Stimulated activated CD8-positive, alpha-beta memory T cell treated with anti-CD3 and anti-CD28 coated beads, Interleukin-7, amount 100 ng/mL, for 1 hour (primary cell): Measurements from ENCODE around the gene STYXL2.

Source experiments
- DNase-seq, 2 donors: peaks; one replicate each; pipeline ENCODE4 v3.0.0-alpha.2; 2020; ENCODE audit warnings: low read depth in 2 of 2

The STYXL2 gene

DNA sequence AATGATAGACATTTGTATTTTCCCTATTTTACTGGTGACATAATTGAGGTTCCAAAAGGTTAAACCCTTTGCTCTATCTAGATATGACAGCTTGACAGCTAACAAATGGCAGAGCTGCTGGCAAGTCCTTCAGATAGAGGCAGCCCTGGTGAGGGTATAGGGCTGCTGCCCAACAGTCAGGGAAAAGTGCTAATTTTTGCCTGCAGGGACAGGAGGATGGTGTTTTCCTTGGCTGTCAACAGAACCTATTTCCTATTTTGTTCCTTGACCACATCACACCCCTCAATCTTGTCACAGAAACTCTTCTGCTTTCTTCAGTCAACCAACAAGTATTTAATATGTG lies 16.0 kb upstream of the STYXL2 start:
- DNase-seq = no peak

DNA sequence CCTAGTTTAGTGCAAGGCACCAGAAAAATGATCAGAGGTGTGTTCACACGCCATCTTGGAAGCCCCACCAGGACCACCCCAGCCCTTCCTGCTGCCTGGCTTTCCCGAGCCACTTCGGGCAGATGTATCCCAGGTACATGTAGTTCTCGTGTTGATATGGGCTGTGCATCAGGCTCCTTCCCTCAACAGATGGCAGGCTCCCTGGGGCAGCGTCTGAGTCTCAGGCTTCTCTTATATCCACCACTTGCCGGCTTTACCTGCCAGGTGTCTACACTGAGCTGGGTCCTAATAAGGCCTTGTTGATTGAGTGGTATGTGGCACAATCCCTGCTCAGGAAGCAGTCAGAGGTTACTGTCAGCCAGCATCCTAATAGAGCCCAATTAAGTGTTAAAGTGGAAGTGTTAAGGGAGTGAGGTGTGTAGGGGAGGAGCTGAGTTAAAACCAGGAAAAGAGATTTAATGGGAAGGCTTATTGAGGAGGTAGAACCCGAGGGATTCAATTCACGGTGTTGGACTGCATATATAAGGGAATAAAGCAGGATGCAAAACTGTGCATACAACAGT lies 12.2 kb upstream of the STYXL2 start:
- DNase-seq = no peak

DNA sequence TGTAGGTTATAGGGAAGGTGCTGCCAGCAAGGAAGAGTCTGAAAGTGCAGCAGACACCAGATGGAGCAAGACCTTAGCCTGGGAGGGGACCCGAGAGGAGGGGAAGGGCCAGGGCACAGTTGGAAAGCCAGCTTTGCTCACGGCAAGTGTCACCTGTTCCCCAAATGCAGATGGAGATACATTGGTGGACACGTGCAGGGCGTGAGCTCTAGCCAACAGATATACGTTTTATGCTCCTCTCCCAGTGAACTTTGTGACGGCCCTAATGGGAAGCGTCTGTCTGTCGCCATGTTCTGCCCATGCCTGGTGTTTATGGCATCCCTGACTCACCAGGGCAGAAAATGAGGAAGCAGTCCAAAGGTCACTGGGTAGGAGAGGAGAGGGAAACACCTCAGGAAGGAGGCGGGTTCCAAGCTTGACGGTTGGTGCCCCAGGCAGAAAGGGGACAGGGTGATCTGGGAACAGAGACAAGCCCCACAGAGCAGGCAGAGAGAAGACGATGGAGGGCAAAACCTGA lies 11.3 kb upstream of the STYXL2 start:
- DNase-seq = no peak

- DNase-seq = no peak
Measured at GRCh38 chr1:167083066-167083665, 10.7 kb upstream of the STYXL2 start.

DNA sequence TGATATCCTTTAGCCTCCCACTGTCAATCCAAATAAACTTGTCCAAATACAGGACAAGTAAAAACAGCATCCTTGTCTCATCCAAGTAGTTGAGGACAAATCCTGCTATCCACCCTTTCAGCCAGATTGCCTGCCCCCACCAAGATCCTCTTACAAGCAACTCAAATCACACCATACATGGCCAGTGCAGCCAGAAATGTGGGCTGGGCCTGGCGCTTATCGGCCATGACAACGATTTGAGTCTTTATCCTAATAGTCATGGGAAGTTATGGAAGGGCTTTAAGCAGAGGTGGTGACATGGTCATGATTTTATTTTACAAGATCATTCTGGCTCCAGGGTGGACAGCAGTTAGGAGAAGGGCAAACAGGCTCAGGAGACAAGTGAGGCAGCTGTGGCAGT lies 10.0 kb upstream of the STYXL2 start:
- no peak for DNase-seq

- DNase-seq = no peak
Measured at GRCh38 chr1:167084757-167085156, 9.1 kb upstream of the STYXL2 start.

- DNase-seq = no peak
Measured at GRCh38 chr1:167086033-167086432, 7.8 kb upstream of the STYXL2 start.

DNA sequence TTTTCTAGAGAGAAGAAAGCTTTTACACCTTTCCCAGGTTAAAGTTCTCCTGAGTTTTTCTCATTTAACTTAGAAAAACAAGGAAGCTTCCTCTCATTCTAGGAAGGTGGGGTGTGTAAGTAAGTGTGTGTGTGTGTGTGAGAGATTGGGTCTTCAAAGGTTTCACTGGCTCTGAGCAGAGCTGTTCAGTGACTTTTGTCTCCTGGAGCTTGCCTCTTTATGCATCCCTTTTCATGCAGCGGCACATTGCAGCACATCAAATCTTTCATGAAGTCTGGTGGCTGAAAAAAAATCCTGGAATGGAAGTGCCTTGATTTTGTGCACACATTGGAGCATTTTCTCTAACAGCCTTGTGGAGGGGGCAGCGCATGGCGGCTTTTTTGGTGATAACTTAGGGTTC lies 7.1 kb upstream of the STYXL2 start:
- no peak for DNase-seq

DNA sequence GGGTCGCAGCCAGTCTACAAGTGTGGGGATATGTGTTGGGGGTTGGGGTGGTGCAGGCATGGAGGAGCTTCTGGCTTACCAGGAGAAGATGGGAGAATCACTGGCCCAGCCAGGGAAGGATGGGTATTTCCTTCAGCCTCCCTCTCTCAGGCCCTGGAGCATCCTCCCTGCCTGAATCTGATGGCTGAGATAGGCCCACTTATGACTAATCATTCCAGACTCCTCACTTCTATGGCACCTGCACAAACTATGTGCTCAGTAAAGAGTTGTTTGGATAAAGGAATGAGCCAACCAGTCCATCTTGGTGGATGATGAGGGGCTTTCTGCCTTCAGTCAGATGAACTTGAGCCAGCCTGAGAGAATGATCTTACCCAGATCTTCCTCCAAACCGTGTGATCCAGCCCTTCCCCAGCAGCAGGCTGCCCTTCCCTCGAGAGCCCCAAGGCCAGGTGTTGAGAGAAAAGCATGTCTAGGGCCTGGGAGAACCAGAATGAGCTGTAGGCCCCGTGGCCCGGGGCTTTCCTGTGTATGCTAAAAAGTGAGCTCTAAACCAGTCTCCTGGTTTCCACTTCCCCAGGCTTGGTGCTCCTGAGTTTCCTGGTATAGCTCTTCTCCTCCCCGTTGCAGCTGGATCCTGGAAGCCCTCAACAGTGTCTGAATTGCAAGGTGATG lies 5.0 kb upstream of the STYXL2 start:
- DNase-seq = no peak

GRCh38 chr1:167089939-167090313 lies 3.9 kb upstream of the STYXL2 start:
- no peak for DNase-seq

DNA sequence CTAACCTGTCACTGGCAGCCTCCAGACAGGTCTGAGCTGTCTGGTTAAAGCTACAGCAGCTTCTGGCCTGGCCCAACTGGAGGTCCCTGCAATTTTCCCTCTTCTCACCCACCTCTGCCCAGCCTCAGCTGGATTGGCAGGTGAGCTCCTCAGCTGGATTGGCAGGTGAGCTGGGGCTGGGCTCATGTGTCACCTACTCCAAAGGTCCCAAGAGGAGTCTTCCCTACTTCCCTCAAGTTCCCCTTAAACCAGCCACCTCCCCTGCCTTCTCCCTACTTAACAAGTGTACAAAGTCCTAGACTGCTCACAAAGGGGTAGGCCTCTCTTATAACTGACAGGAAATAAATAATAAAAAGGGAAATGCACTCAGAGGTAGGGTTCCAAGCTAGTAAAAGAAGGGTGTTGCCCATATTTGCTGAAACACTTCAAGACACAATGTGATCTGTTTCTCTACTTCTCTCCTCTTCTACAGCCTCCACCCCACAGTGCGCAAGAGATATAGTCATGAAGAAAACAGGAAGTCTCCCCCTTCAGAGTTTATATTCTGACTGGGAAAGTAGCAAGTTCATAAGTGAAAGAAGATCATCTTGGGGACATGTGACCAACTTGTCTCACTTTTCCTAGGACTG lies 3.4 kb upstream of the STYXL2 start, which contains the start of gene GPA33:
Gene GPA33, minus strand, starts transcription at position 64 of the 629 bp plus-strand sequence. CDS start 90 bp downstream, outside the sequence.
- no peak for DNase-seq

GRCh38 chr1:167092653-167093052 lies 1.2 kb upstream of the STYXL2 start:
- DNase-seq = no peak

GRCh38 chr1:167094690-167095089 lies 815 bp downstream of the STYXL2 start:
- no peak for DNase-seq

DNA sequence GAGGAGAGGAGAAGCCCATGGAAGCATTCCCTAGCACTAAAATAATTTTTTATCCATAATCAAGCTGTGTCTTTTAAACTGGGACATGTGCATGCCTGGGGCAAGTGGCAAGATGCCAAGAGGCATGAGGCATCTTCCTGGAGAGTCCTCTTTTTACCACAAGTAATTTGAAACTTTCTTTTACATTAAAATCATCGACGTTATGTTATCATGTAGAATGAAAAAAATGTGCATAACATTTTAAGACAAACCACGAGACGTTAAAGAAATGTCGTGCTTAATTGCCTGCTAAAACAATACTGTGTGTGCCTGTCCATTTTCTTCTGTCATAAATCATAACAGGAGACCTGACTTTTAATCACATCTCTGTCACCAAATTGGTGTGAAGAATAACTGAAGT lies 1.5 kb downstream of the STYXL2 start:
- no peak for DNase-seq

DNA sequence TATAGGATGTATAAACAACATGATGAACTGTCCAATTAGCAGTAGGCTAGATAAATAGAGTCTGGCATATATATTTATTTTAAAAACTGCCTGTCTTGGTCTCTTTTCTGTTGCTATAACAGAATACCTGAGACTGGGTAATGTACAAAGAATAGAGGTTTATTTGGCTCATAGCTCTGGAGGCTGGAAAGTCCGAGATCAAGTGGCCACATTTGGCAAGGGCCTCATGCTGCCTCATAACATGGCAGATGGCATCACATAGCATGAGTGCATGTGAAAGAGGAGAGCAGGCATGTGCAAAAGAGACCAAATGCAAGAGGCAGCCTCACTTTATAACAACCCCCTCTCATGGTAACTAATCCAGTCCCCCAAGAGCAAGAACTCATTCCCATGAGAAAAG lies 6.0 kb downstream of the STYXL2 start:
- no peak for DNase-seq

- no peak for DNase-seq
Measured at GRCh38 chr1:167100730-167101129, 6.9 kb downstream of the STYXL2 start.

GRCh38 chr1:167101754-167102153 lies 7.9 kb downstream of the STYXL2 start:
- no peak for DNase-seq

- DNase-seq = no peak
Measured at GRCh38 chr1:167102906-167103573, 9.2 kb downstream of the STYXL2 start.

DNA sequence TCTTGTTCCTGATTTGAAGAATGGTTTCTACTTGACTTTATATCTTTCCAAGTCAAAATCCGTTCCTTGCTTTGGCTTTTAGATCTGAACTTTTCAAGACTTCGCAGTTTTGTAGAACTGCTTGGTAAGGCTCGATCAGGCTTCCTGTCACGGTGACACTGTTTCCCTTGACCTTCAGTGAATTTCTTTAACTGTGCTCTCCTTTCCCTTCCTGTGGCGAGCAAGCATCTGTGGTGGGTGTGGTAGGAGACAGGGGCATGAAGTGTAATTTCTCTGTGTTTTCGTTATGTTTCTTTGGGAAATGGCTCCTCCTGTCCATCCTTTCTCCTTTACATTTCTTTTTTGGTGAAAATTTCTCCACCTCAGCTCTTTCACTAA lies 10.4 kb downstream of the STYXL2 start:
- DNase-seq = no peak

DNA sequence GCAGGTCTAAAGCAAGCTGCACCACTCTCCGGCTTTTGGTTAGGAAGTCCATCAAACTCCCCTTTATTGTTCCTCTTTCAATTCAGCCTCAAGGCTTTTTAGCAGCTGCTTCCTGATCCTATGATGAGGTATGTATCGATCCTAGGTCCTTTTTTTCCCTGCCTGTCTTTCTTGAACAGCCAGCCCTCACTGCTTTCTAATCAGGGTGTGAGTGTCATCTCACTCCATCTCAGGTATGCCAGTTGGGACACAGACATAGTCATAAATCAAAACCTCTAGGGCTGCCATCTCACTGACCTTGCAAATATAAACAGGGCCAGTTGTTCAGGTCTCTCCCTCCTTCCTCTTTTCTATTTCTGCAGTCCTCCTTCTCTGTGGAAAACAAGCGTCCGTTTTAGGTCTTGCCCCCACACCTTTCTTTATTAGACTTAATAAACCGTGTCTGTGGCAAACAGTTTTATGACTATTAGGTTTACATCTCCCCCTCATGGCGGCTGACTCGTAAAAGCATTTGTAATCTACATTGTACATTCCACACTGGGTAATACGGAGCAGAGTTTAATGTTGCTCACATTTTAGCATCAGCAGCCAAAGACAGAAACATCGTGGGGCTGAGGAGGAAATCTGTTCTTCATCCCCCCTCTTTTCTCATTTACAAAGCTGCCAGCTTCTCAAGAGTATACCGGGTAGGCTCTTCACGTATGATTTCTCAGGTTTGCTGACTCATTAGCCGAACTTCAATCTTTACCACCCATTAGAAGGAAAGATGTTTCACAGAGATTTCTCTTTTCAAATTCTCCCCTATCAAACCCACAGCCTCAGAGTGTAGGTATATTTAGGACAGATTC lies 11.6 kb downstream of the STYXL2 start:
- no peak for DNase-seq

DNA sequence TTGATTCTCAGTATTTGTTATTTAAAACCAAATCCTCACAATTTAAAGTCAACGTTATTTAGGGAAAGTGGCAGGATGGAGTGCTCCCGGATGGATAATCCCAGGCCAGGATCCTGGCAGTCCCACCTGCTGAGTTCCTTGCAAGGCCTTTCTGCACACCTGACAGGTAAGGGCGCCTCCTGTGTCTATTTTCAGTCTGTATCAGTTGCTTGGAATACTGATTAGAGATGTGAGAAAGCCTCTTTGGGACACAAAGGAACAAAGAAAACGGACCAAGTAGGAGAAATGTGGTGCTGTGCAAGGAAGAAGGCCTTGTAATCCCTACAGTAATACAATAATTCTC lies 12.2 kb downstream of the STYXL2 start:
- DNase-seq = no peak

GRCh38 chr1:167107456-167107855 lies 13.6 kb downstream of the STYXL2 start:
- no peak for DNase-seq
